Sigmoid colon (tissue), 4 donors: ENCODE measurements around the gene MAP1S.

ENCODE experiments used
- EP300 ChIP-seq, 4 donors: sonication (generic); formaldehyde crosslinking; IDR thresholded peaks; one replicate each; pipeline ENCODE4 v1.6.1; 2017; ENCODE audit warnings: antibody characterized with exemption in 4 of 4
- POLR2AphosphoS5 ChIP-seq, 4 donors: sonication (generic); formaldehyde crosslinking; IDR thresholded peaks; one replicate each; pipeline ENCODE4 v1.6.1; 2017; ENCODE audit warnings: antibody characterized with exemption in 4 of 4
- TF ChIP-seq, protein P1 (sequence below), 4 experiments: fragments of 450-650 bp in 3 of 4; fragments of 200-600 bp in 1 of 4; IDR thresholded peaks; one replicate each; pipeline ENCODE4 v1.5.1; 2016 to 2019; ENCODE audit warnings: antibody characterized with exemption in 4 of 4, mild to moderate bottlenecking in 3 of 4, moderate library complexity in 2 of 4

- TF ChIP-seq, protein P1, sequence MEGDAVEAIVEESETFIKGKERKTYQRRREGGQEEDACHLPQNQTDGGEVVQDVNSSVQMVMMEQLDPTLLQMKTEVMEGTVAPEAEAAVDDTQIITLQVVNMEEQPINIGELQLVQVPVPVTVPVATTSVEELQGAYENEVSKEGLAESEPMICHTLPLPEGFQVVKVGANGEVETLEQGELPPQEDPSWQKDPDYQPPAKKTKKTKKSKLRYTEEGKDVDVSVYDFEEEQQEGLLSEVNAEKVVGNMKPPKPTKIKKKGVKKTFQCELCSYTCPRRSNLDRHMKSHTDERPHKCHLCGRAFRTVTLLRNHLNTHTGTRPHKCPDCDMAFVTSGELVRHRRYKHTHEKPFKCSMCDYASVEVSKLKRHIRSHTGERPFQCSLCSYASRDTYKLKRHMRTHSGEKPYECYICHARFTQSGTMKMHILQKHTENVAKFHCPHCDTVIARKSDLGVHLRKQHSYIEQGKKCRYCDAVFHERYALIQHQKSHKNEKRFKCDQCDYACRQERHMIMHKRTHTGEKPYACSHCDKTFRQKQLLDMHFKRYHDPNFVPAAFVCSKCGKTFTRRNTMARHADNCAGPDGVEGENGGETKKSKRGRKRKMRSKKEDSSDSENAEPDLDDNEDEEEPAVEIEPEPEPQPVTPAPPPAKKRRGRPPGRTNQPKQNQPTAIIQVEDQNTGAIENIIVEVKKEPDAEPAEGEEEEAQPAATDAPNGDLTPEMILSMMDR (IDR thresholded peaks at IDR 0.05) = no peak
- TF ChIP-seq POLR2AphosphoS5 (IDR thresholded peaks at IDR 0.05) (no peak), EP300 (IDR thresholded peaks at IDR 0.05) (no peak)
Observed at GRCh38 chr19:17683078-17683477, 36.2 kb upstream of the MAP1S start.
